GM18519 (cell line): Measurements from ENCODE around the gene SMG5.
"Not testable (repeated sequence)": the region's sequence is repeated elsewhere in the genome, so short reads cannot be mapped to it uniquely, and the experiment has no call there.

Experiments
- ATAC-seq: cut with Tn5 transposase; IDR thresholded peaks from one replicate; pipeline ENCODE4 v1.9.1; 2021; ENCODE audit warnings: mild to moderate bottlenecking, moderate library complexity; ENCODE audit not compliant: unreplicated experiment, low FRiP score

Gene SMG5

DNA sequence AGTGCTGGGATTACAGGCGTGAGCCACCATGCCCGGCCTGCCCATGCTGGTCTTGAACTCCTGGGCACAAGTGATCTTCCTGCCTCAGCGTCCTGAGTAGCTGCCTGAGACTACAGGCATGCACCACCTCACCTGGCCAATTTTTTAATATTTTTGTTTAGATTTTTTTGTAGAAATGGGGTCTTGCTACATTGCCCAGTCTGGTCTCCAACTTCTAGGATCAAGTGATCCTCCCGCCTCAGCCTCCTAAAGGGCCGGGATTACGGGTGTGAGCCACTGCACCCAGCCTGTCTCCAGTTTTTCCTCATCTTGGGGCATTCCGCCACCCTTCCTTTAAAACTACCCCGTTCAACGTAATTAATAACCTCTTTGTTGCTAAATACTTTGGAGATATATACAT is 62.4 kb downstream of the SMG5 start:
- ATAC-seq, result no peak

DNA sequence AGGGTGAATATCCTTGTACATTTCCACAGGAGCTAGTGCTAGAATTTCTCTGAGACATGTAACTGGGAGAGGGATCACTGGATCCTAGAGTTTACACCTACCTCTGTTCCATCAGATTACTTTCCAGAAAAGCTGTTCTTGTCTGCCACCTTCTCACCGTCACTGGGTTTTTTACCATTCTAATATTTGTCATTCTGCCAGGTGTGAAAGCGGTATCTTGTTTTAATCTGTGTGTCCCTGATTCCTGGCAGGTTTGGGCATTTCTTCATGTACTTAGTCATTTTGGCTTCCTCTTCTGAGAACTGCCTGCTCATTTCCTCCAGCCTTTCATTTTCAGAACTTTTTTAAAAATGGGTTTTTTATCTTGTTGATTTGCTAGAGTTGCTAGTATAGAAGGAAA is 64.8 kb downstream of the SMG5 start:
- ATAC-seq, result no peak

DNA sequence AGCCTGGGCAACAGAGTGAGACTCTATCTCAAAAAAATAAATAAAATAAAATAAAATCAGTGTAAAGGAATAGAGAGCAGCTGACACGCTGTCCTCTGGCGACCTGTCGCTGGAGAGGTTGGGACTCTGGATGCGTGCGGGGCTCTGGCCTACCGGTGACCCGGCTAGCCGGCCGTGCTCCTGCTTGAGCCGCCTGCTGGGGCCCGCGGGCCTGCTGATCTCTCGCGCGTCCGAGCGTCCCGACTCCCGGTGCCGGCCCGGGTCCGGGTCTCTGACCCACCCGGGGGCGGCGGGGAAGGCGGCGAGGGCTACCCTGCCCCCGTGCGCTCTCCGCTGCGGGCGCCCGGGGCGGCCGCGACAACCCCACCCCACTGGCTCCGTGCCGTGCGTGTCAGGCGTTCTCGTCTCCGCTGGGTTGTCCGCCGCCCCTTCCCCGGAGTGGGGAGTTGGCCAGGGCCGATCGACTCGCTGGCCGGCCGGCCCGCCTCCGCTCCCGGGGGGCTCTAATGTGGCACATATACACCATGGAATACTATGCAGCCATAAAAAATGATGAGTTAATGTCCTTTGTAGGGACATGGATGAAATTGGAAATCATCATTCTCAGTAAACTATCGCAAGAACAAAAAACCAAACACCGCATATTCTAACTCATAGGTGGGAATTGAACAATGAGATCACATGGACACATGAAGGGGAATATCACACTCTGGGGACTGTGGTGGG is 66.1 kb downstream of the SMG5 start:
- not testable (repeated sequence) for ATAC-seq

DNA sequence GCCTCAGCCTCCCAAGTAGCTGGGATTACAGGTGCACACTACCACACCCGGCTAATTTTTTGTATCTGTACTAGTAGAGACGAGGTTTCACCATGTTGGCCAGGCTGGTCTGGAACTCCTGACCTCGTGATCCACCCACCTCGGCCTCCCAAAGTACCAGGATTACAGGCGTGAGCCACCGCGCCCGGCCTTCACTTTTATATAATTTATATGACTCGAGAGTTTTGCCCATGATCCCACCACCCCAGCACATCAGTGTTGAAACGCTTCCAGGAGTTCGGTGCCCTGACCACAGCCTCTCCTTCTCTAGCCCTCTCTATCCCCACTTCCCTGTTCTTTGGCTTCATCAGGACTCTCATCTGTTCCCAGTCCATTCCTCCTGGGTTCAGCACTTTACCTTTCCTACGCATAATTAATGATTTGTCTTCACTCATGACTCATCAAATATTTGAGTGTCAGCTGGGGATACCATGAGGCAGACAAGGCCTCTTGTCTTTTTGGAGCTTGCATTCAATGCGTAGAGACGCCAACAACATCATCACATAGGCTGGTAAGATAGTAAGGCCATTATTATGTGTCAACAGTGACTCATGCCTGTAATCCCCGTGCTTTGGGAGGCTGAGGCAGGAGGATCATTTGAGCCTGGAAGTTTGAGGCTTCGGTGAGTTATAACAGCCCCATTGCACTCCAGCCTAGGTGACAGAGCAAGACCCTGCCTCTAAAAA is 68.4 kb downstream of the SMG5 start:
- ATAC-seq, result no peak

DNA sequence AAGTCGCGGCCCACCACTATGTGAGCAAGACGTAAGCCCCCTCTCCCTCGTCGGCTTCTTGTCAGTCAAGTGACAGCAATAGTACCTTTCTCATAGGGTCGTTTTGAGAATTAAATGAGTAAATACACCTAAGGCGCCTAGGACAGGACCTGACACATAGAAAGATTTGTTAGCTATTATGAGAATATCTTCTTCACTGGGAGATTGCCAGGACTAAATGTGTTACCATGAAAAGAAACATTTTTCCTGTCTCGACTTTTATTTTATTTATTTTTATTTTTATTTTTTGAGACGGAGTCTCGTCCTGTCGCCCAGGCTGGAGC is 69.0 kb downstream of the SMG5 start:
- no peak for ATAC-seq

DNA sequence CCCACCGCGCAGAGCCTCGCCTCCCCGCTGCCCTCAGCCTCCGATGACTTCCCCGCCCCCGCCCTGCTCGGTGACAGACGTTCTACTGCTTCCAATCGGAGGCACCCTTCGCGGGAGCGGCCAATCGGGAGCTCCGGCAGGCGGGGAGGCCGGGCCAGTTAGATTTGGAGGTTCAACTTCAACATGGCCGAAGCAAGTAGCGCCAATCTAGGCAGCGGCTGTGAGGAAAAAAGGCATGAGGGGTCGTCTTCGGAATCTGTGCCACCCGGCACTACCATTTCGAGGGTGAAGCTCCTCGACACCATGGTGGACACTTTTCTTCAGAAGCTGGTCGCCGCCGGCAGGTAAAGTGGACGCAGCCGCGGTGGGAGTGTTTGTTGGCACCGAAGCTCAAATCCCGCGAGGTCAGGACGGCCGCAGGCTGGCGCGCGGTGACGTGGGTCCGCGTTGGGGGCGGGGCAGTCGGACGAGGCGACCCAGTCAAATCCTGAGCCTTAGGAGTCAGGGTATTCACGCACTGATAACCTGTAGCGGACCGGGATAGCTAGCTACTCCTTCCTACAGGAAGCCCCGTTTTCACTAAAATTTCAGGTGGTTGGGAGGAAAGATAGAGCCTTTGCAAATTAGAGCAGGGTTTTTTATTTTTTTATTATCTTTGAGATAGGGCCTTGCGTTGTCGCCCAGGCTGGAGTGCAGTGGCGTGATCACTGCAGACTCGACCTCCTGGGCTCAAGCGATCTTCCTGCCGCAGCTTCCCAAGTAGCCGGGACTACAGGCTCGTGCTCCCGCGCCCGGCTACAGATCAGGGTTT is 69.6 kb downstream of the SMG5 start, which contains the start of gene PMF1:
PMF1 (plus strand) TSS at position 175 of the 811 bp plus-strand sequence; CDS start at position 184, 9 bp downstream.
- ATAC-seq, result peak; percentile 66

DNA sequence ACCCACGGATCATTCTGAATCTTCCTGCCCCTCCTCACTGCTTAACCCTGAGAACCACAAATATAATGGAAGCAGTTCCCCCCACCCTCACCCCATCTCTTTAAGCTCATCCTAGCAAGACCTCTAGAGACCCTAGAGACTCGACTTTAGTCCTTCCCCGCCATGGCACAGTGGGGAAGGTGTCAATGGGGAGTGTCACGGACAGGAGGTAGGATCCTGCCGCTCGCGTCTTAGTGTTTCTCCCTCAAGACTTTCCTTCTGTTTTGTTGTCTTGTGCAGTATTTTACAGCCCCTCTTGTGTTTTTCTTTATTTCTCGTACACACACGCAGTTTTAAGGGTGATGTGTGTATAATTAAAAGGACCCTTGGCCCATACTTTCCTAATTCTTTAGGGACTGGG is 70.5 kb downstream of the SMG5 start:
- no peak for ATAC-seq

DNA sequence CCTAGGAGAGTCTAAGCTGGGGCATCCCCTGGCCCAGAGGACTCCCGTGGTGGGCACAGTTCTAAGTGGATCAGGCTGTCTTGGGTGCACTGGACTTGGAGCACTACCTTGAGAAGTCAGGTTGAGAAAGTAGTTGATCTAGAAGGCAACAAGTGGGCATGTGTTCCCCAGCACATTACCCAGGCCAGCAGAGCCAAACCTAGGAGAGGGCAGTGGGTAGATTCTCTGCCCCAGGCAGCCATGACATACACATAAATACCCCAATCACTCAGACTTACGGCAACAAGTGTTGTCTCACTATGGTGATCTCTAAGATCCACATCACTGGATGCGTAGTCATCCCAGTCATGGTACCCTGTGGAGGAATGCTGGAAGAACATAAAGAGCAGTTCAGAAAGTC is 71.4 kb downstream of the SMG5 start:
- no peak for ATAC-seq

DNA sequence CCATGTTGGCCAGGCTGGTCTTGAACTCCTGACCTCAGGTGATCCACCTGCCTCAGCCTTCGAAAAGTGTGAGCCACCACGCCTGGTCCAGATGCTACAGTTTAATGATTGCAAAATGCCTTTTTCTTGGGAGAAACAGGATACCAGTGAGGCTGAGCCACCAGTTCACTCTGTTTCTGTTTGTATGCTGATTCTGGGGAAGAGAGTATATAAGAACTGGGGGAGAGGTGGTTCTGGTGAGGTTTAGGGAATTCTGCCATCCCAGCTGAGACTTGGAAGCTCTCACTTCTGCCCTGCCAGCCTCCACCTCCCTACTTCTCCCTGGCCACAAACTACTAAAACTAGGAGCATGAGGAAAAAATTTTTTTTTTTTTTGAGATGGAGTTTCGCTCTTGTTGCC is 77.9 kb downstream of the SMG5 start:
- no peak for ATAC-seq

DNA sequence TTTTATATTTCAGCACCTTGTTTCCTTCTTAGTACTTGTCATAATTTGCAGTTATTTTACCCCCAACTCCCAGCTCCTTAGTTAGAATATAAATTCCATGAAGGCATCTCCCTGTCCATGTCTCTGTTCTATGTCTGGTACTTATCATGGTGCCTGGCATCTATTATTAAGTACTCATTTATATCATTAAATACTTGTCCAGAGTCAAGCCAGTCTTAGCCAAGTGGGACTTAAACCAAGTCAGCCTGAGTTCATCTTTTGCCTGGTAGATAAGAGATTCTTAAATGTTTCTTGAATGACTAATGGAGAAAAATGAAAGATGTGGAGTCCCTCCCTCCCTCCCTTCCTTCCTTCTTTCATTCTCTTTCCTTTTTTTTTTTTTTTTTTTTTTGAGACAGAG is 79.3 kb downstream of the SMG5 start:
- ATAC-seq, result no peak

DNA sequence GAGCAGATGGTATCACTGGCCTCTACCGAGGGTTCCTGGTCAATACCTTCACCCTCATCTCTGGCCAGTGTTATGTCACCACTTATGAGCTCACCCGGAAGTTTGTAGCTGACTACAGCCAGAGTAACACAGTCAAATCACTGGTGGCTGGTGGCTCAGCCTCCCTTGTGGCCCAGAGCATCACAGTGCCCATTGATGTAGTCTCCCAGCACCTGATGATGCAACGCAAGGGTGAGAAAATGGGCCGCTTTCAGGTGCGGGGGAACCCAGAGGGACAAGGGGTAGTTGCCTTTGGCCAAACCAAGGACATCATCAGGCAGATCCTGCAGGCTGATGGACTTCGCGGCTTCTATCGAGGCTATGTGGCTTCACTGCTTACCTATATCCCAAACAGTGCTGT is 82.6 kb downstream of the SMG5 start:
- no peak for ATAC-seq
